Breast epithelium (tissue), 3 donors: ENCODE data around the gene COA3.

Source experiments
- POLR2AphosphoS5 ChIP-seq, 3 donors: sonication (generic); formaldehyde crosslinking; IDR thresholded peaks; one replicate each; pipeline ENCODE4 v1.6.1; 2017; ENCODE audit warnings: antibody characterized with exemption in 3 of 3
- TF ChIP-seq, protein P1 (sequence below), 3 donors: fragments of 450-650 bp; IDR thresholded peaks; one replicate each; pipeline ENCODE4 v1.5.1; 2016 to 2017; ENCODE audit warnings: antibody characterized with exemption in 3 of 3, mild to moderate bottlenecking in 3 of 3, moderate library complexity in 3 of 3

DNA sequence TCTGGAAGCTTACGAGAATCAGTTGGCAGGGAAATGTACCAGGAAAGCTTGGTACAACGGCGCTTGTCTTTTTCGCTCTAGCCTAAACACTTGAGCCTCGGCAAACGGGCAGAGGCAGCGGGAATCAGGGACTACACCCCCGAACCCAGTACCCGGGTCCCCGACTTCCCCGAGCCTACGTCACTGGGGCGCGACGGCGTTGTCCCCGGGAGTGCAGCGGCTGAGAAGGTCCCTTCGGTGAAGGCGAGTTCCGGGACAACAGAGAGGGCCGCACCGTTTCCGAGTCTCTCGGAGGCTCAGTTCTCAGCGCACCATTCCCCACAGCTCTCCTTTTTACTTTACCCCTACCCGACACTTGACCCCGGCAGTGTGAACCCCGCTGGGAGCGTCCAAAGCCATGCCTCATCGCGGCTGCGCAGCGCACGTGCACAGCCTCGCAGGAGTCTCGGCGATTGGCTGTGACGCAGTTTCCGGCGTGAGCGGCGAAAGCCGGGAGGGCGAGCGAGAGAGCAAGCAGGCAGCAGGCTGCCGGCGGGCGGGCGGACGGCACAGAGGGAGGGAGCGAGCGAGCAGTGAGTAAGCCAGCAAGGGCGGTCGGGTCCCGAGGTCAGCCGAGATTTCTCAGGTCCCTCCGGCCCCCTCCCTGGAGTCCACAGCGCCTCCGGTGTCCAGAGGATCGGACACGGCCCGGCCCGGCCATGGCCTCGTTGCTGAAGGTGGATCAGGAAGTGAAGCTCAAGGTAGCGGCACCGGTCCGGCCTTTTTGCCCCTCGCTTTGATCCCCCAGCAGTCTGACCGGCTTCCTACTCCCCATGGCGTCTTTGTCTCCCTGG, 34.6 kb upstream of the COA3 start, which contains the start of gene PSME3:
- TF ChIP-seq, protein P1, sequence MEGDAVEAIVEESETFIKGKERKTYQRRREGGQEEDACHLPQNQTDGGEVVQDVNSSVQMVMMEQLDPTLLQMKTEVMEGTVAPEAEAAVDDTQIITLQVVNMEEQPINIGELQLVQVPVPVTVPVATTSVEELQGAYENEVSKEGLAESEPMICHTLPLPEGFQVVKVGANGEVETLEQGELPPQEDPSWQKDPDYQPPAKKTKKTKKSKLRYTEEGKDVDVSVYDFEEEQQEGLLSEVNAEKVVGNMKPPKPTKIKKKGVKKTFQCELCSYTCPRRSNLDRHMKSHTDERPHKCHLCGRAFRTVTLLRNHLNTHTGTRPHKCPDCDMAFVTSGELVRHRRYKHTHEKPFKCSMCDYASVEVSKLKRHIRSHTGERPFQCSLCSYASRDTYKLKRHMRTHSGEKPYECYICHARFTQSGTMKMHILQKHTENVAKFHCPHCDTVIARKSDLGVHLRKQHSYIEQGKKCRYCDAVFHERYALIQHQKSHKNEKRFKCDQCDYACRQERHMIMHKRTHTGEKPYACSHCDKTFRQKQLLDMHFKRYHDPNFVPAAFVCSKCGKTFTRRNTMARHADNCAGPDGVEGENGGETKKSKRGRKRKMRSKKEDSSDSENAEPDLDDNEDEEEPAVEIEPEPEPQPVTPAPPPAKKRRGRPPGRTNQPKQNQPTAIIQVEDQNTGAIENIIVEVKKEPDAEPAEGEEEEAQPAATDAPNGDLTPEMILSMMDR (IDR thresholded peaks at IDR 0.05): peak in 1 of 3 donors; percentile 9
- peak; percentile 97 to 98 (median 98) for TF ChIP-seq POLR2AphosphoS5 (IDR thresholded peaks at IDR 0.05)
